CD4-positive, CD25-positive, alpha-beta regulatory T cell (primary cell): Measurements from ENCODE around the gene CRADD. TPM values are rescaled to one million over a fixed set of nuclear protein-coding genes. Genes with fewer than 3 reads are reported as not detected.
"Not testable (repeated sequence)": the region's sequence is repeated elsewhere in the genome, so short reads cannot be mapped to it uniquely, and the experiment has no call there.

ENCODE experiments used
- ATAC-seq, 2 donors: fragments of 150-1000 bp; cut with Tn5 transposase; one replicate each; pipeline ENCODE4 v1.10.0; 2021; ENCODE audit warnings: low read depth in 2 of 2, moderate number of reproducible peaks in 2 of 2, moderate library complexity in 1 of 2
- DNase-seq, 3 donors: peaks; one replicate each; pipeline versions ENCODE4 v3.0.0 to v3.0.0-alpha.2; 2012 to 2022; ENCODE audit warnings: mixed read lengths in 1 of 3
- H3K27ac ChIP-seq: one replicate; pipeline ENCODE4 v1.7.0; 2013; ENCODE audit warnings: mild to moderate bottlenecking, low read length; ENCODE audit not compliant: insufficient read depth, poor library complexity, severe bottlenecking
- H3K27me3 ChIP-seq: one replicate; pipeline ENCODE4 v1.7.0; 2013; ENCODE audit warnings: low read length; ENCODE audit not compliant: control insufficient read depth, insufficient read depth
- H3K36me3 ChIP-seq: one replicate; pipeline ENCODE4 v1.7.0; 2013; ENCODE audit warnings: mild to moderate bottlenecking, low read length, moderate library complexity; ENCODE audit not compliant: control insufficient read depth, insufficient read depth
- H3K4me1 ChIP-seq: 2 replicates; pipeline ENCODE4 v1.7.0; 2013; ENCODE audit warnings: mild to moderate bottlenecking, low read length; ENCODE audit not compliant: insufficient read depth, control insufficient read depth, poor library complexity, severe bottlenecking
- H3K4me3 ChIP-seq: one replicate; pipeline ENCODE4 v1.7.0; 2013; ENCODE audit warnings: low read depth, mild to moderate bottlenecking, low read length, moderate library complexity
- H3K9me3 ChIP-seq, 2 experiments: 1 replicate in 1 of 2; 2 replicates in 1 of 2; pipeline ENCODE4 v1.7.0; 2013; ENCODE audit warnings: low read length in 2 of 2, mild to moderate bottlenecking in 1 of 2, moderate library complexity in 1 of 2; ENCODE audit not compliant: control insufficient read depth in 2 of 2
- H3K27ac Mint-ChIP-seq, 3 donors: one replicate each; pipeline ENCODE4 v1.8.0; 2020 to 2022; ENCODE audit warnings: mild to moderate bottlenecking in 3 of 3, mixed read lengths in 3 of 3, moderate library complexity in 2 of 3
- H3K27me3 Mint-ChIP-seq: one replicate; pipeline ENCODE4 v1.8.0; 2022; ENCODE audit warnings: mild to moderate bottlenecking, mixed read lengths
- H3K36me3 Mint-ChIP-seq: one replicate; pipeline ENCODE4 v1.8.0; 2020; ENCODE audit warnings: mixed read lengths
- H3K4me1 Mint-ChIP-seq, 4 donors: one replicate each; pipeline ENCODE4 v1.8.0; 2020 to 2022; ENCODE audit warnings: mixed read lengths in 4 of 4, mild to moderate bottlenecking in 1 of 4
- H3K4me3 Mint-ChIP-seq, 4 donors: one replicate each; pipeline ENCODE4 v1.8.0; 2020 to 2022; ENCODE audit warnings: mild to moderate bottlenecking in 4 of 4, mixed read lengths in 4 of 4, moderate library complexity in 3 of 4
- H3K9me3 Mint-ChIP-seq, 7 donors: one replicate each; pipeline ENCODE4 v1.8.0; 2020 to 2022; ENCODE audit warnings: mixed read lengths in 7 of 7, mild to moderate bottlenecking in 3 of 7, moderate library complexity in 2 of 7
- polyA plus RNA-seq, 4 donors: library from polyadenylated mRNA; unstranded; fragments of 300-500 nt; fragmentation: Illumina TruSeq; gene quantifications; one replicate each; pipeline ENCODE4 v1.2.3, GENCODE V29; 2021
- total RNA-seq: library from RNA; stranded (reverse); gene quantifications from one replicate; pipeline ENCODE4 v1.2.3, GENCODE V29; 2022

CRADD gene
- total and polyA plus RNA-seq, 5 donors from 2014 or later: 10.1 to 24.2 (median 20.6) TPM

DNA sequence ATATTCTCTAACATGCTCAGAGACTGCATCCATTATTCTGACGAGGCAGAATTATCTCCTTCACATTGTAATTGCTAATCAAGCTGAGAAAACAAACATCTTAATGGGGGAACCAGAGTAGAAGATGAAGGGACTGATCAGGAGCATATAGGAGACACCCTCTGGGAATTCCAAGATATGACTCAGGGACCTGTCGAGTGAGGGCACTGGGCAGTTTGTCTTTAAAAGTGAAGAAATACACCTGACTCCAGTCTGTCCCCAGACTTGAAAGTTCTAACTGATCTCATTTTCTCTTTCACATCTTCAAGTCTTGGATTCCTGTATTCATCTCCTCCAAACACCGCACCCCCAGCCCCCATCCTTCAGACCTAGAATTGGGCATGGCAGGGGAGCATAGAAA, 244.3 kb downstream of the CRADD start:
- Histone ChIP-seq H3K9me3 (no peaks in the 10 kb centered on the region), H3K4me1 (no peaks in the 10 kb centered on the region), H3K4me3 (no peak overlapping the region), H3K27me3 (no peaks in the 10 kb centered on the region), H3K27ac (no peak overlapping the region), H3K36me3 (no peaks in the 10 kb centered on the region)
- Mint-ChIP-seq H3K4me3 (no peak overlapping the region), H3K27ac (no peak overlapping the region), H3K27me3 (no peaks in the 10 kb centered on the region), H3K9me3 (peaks cover 0 to 9% (median 3%) of the 10 kb centered on the region in 7 donors), H3K36me3 (no peaks in the 10 kb centered on the region), H3K4me1 (peaks cover 5 to 11% (median 6%) of the 10 kb centered on the region in 4 donors)
- no peak for DNase-seq
- no peak for ATAC-seq

DNA sequence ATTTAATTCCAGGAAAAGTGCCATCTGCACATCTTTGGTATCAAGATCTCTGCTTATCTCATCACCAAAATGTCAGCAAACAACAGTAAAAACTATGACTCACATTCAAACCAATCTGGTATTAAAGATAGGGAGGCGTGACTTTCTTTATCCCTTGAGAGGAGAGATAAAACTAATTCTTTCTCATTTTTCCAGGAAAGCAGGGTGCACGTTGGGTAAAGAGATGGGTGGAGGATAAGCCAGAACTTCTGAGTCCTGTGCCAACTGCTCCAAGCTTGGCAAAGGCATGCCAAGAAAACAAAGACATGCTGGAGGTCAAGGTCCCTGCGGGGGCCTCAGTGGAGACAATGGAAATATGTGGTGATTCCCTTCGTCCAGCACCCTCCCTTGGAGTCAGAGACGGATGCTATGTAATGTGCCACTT, 245.4 kb downstream of the CRADD start:
- H3K4me3 ChIP-seq: no peak overlapping the region
- Mint-ChIP-seq H3K36me3 (no peaks in the 10 kb centered on the region), H3K4me3 (no peak overlapping the region)

DNA sequence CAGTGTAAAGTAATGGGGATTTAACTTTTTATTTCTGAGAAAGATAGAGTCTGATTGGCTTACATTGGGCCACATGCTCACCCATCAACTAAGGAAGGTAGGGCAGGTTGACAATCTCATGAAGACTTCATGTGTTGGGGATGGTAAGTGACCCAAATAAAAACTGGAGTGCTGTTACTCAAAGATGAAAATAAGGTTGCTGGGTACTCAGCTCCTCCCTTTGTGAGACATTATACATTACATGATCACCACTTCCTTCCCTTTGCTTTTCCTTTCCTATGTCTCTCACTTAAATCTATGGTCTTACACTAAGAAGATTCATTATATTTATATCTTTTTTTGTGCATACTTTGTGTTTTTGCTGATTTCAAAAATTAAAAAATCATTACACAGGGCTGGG, 247.2 kb downstream of the CRADD start:
- Histone ChIP-seq H3K9me3 (no peaks in the 10 kb centered on the region), H3K4me1 (no peaks in the 10 kb centered on the region), H3K27ac (no peak overlapping the region), H3K27me3 (no peaks in the 10 kb centered on the region), H3K4me3 (no peak overlapping the region), H3K36me3 (no peaks in the 10 kb centered on the region)
- H3K36me3 Mint-ChIP-seq: no peaks in the 10 kb centered on the region
- H3K9me3 Mint-ChIP-seq: peaks cover 0 to 9% (median 5%) of the 10 kb centered on the region in 7 donors
- DNase-seq: peak in 1 of 3 donors; percentile 65
- no peaks in the 10 kb centered on the region for H3K27me3 Mint-ChIP-seq
- peak; percentile 37 to 43 for ATAC-seq
- peak overlapping the region in 1 of 3 donors; percentile 7 for H3K27ac Mint-ChIP-seq
- peaks cover 6 to 11% (median 6%) of the 10 kb centered on the region in 4 donors for H3K4me1 Mint-ChIP-seq
- no peak overlapping the region for H3K4me3 Mint-ChIP-seq

More for the DNA sequence above, 245.4 kb downstream of the CRADD start:
- H3K27ac Mint-ChIP-seq: no peak overlapping the region
- DNase-seq (peak in 1 of 3 donors; percentile 20), ATAC-seq (no peak)
- Histone ChIP-seq H3K4me1 (no peaks in the 10 kb centered on the region), H3K9me3 (no peaks in the 10 kb centered on the region), H3K36me3 (no peaks in the 10 kb centered on the region), H3K27me3 (no peaks in the 10 kb centered on the region), H3K27ac (no peak overlapping the region)
- H3K27me3 Mint-ChIP-seq: no peaks in the 10 kb centered on the region
- H3K4me1 Mint-ChIP-seq: peaks cover 6 to 11% (median 6%) of the 10 kb centered on the region in 4 donors
- H3K9me3 Mint-ChIP-seq: peaks cover 0 to 9% (median 3%) of the 10 kb centered on the region in 7 donors

DNA sequence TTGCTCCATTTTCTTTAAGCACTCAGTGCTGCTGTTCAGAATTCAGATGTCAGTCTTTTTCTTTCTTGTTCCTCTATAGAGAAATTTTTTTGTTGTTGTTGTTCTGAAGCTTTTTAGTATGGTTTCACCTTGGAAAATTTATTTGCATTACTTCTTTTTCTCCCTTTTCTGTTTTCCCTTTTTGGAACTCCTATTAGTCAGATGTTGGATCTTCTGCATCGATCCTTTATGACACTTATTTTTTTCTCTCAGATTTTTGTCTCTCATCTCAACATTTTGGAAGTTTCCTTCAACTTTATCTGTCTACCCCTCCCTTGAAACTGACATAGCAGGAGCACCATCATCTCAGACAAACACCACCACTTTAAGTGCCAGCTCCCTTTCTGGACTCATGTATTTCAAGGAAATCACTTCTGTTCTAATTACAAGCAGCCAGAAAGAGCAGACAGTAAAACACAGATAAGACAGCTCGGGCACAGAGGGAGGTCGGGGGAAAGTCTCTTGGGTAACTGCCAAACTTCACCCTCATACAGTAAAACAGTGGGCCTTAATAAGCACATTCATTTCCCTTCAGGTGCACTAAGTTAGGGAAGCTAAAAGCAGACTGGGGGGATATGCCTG, 248.5 kb downstream of the CRADD start:
- no peak for ATAC-seq
- H3K27ac ChIP-seq: no peak overlapping the region
- H3K27me3 Mint-ChIP-seq: no peaks in the 10 kb centered on the region
- H3K36me3 ChIP-seq: no peaks in the 10 kb centered on the region
- H3K4me3 ChIP-seq: no peak overlapping the region
- H3K4me1 ChIP-seq: no peaks in the 10 kb centered on the region
- H3K9me3 Mint-ChIP-seq: peaks cover 0 to 14% (median 5%) of the 10 kb centered on the region in 7 donors
- H3K27me3 ChIP-seq: no peaks in the 10 kb centered on the region
- DNase-seq: no peak
- H3K4me3 Mint-ChIP-seq: peak overlapping the region in 1 of 4 donors; percentile 56
- peak overlapping the region in 1 of 3 donors; percentile 2 for H3K27ac Mint-ChIP-seq
- peaks cover 6 to 11% (median 6%) of the 10 kb centered on the region in 4 donors for H3K4me1 Mint-ChIP-seq
- H3K9me3 ChIP-seq: no peaks in the 10 kb centered on the region
- H3K36me3 Mint-ChIP-seq: no peaks in the 10 kb centered on the region

DNA sequence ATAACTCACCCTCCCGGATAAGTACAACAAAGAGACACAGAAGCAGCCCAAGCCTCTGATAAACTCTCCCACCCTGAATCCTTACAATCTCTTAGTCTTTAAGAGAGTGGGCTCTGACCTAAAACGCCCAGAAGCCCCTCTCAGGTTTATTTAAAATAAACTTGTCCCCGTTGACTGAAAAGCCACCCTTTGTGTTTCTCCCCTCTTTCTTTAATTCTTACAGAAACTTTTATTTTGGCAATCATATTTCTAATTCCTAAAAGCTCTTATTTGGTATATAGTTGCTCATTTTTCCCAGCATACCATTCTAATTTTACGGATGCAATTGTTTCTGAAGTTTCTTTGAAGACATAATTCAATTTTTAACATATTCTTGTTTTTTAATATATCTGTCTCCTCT, 249.1 kb downstream of the CRADD start:
- H3K4me3 Mint-ChIP-seq: no peak overlapping the region
- ATAC-seq (no peak), DNase-seq (no peak)
- no peaks in the 10 kb centered on the region for H3K36me3 Mint-ChIP-seq
- H3K27ac Mint-ChIP-seq: peak overlapping the region in 1 of 3 donors; percentile 2
- Histone ChIP-seq H3K9me3 (no peaks in the 10 kb centered on the region), H3K4me1 (no peaks in the 10 kb centered on the region), H3K27me3 (no peaks in the 10 kb centered on the region), H3K4me3 (no peak overlapping the region), H3K27ac (no peak overlapping the region), H3K36me3 (no peaks in the 10 kb centered on the region)
- no peaks in the 10 kb centered on the region for H3K27me3 Mint-ChIP-seq
- H3K9me3 Mint-ChIP-seq: peaks cover 0 to 14% (median 5%) of the 10 kb centered on the region in 7 donors
- peaks cover 6 to 11% (median 6%) of the 10 kb centered on the region in 4 donors for H3K4me1 Mint-ChIP-seq

DNA sequence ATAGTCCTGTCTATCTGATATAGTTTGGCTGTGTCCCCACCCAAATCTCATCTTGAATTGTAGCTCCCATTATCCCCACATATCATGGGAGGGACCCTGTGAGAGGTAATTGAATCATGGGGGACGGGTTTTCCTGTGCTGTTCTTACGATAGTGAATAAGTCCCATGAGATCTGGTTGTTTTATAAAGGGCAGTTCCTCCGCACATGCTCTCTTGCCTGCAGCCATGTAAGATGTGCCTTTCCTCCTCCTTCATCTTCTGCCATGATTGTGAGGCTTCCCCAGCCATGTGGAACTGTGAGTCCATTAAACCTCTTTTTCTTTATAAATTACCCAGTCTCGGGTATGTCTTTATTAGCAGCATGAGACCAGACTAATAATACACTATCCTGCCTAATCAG, 251.9 kb downstream of the CRADD start:
- H3K27ac ChIP-seq, H3K27ac Mint-ChIP-seq, H3K4me3 ChIP-seq, H3K36me3 Mint-ChIP-seq, H3K27me3 Mint-ChIP-seq, H3K9me3 ChIP-seq, DNase-seq, H3K36me3 ChIP-seq, H3K4me3 Mint-ChIP-seq, H3K27me3 ChIP-seq, H3K4me1 ChIP-seq, H3K4me1 Mint-ChIP-seq, ATAC-seq: not testable (repeated sequence)
- H3K9me3 Mint-ChIP-seq: peaks cover 0 to 14% (median 7%) of the 10 kb centered on the region in 7 donors

DNA sequence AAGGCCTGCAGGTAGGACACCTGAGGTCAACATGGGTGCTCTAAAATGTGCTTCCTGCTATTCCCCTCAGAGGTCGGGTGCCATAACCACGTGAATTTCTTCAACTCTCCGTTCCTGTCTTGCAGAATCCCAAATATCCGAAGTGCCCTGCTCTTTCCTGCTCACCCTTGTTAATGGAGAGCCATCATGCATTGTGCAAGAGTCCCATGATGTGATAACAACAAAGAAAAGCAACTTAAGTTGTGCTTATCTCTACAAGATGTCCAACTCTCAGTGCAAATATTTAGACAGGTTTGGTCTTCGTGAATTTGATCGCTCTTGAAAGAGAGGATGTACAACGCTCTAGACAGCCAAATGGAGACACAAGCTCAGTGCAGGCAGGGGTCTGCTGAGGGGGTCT, 260.6 kb downstream of the CRADD start:
- Histone ChIP-seq H3K9me3 (peaks cover 10 to 15% of the 10 kb centered on the region in 2 experiments), H3K27me3 (no peaks in the 10 kb centered on the region), H3K27ac (no peak overlapping the region), H3K4me1 (no peaks in the 10 kb centered on the region), H3K36me3 (no peaks in the 10 kb centered on the region), H3K4me3 (no peak overlapping the region)
- Mint-ChIP-seq H3K4me1 (peaks cover 0 to 5% (median under 1%) of the 10 kb centered on the region in 4 donors), H3K4me3 (no peak overlapping the region), H3K27me3 (no peaks in the 10 kb centered on the region), H3K27ac (no peak overlapping the region), H3K36me3 (peaks cover 13% of the 10 kb centered on the region), H3K9me3 (peaks cover 0 to 36% (median 8%) of the 10 kb centered on the region in 7 donors)
- ATAC-seq: no peak
- no peak for DNase-seq

DNA sequence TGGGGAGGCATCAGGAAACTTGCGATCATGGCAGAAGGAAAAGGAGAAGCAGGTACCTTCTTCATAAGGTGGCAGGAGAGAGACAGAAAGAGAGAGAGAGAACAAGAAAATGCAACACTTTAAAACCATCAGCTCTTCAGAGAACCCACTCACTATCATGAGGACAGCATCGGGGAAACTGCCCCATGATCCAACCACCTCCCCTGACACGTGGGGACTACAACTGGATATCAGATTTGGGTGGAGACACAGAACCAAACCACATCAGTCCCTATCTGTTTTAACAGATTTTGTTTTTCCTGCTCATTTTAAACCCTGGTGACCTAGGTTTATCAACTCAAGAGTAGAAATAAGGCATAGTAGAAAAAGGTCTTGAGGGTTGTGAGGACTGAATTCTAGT, 261.1 kb downstream of the CRADD start:
- Mint-ChIP-seq H3K27me3 (no peaks in the 10 kb centered on the region), H3K4me1 (peaks cover 0 to 5% (median under 1%) of the 10 kb centered on the region in 4 donors), H3K4me3 (no peak overlapping the region), H3K9me3 (peaks cover 0 to 36% (median 8%) of the 10 kb centered on the region in 7 donors), H3K36me3 (peaks cover 13% of the 10 kb centered on the region), H3K27ac (no peak overlapping the region)
- no peaks in the 10 kb centered on the region for H3K27me3 ChIP-seq
- H3K4me1 ChIP-seq: no peaks in the 10 kb centered on the region
- H3K36me3 ChIP-seq: no peaks in the 10 kb centered on the region
- ATAC-seq: no peak
- no peak overlapping the region for H3K4me3 ChIP-seq
- DNase-seq: no peak
- no peak overlapping the region for H3K27ac ChIP-seq
- H3K9me3 ChIP-seq: peaks cover 10 to 15% of the 10 kb centered on the region in 2 experiments
